HepG2 (cell line): ENCODE data around the gene ALDOA. TPM values are rescaled to one million over a fixed set of nuclear protein-coding genes. Genes with fewer than 3 reads are reported as not detected.
A peak's percentile ranks its signal among the peaks of the same experiment; 100 is the strongest.

Experiments used
- ATF1 ChIP-seq: IDR thresholded peaks from 2 replicates; pipeline ENCODE4 v1.6.1; 2016; ENCODE audit warnings: mild to moderate bottlenecking, control low read depth
- CEBPG ChIP-seq: IDR thresholded peaks from 2 replicates; pipeline ENCODE4 v1.6.1; 2016
- GABPB1 ChIP-seq: IDR thresholded peaks from 2 replicates; pipeline ENCODE4 v1.6.1; 2016; ENCODE audit warnings: mild to moderate bottlenecking, missing genetic modification reagents, moderate library complexity, missing compliant biosample characterization
- HMGXB3 ChIP-seq: sonication (generic); formaldehyde crosslinking; IDR thresholded peaks from 2 replicates; pipeline ENCODE4 v1.4.0; 2020; ENCODE audit warnings: missing genetic modification reagents, borderline replicate concordance
- IRF2 ChIP-seq: IDR thresholded peaks from 2 replicates; pipeline ENCODE4 v1.6.1; 2018; ENCODE audit warnings: missing genetic modification reagents, missing compliant biosample characterization
- KIAA2018 ChIP-seq: sonication (generic); formaldehyde crosslinking; IDR thresholded peaks from 2 replicates; pipeline ENCODE4 v1.5.0; 2020; ENCODE audit warnings: mild to moderate bottlenecking, missing genetic modification reagents, borderline replicate concordance
- MEF2D ChIP-seq: sonication (generic); formaldehyde crosslinking; IDR thresholded peaks from 2 replicates; pipeline ENCODE4 v1.5.1; 2020; ENCODE audit warnings: mild to moderate bottlenecking, missing genetic modification reagents
- MXD3 ChIP-seq: IDR thresholded peaks from 2 replicates; pipeline ENCODE4 v1.6.1; 2016; ENCODE audit warnings: mild to moderate bottlenecking, missing biosample characterization, missing genetic modification reagents
- PATZ1 ChIP-seq: sonication (generic); formaldehyde crosslinking; IDR thresholded peaks from 2 replicates; pipeline ENCODE4 v1.4.0; 2020; ENCODE audit warnings: missing genetic modification reagents
- RAD21 ChIP-seq: fragments of 450-650 bp; formaldehyde crosslinking; IDR thresholded peaks from 2 replicates; pipeline ENCODE4 v1.5.0; 2020; ENCODE audit warnings: mild to moderate bottlenecking
- SMAD3 ChIP-seq: sonication (generic); formaldehyde crosslinking; IDR thresholded peaks from 2 replicates; pipeline ENCODE4 v1.4.0; 2020; ENCODE audit warnings: missing genetic modification reagents
- ZFP62 ChIP-seq: sonication (generic); formaldehyde crosslinking; IDR thresholded peaks from 2 replicates; pipeline ENCODE4 v1.4.0; 2020; ENCODE audit warnings: missing genetic modification reagents
- ZNF205 ChIP-seq: IDR thresholded peaks from 2 replicates; pipeline ENCODE4 v1.6.1; 2018; ENCODE audit warnings: missing biosample characterization, missing genetic modification reagents
- ZNF83 ChIP-seq: sonication (generic); formaldehyde crosslinking; IDR thresholded peaks from 2 replicates; pipeline ENCODE4 v1.4.0; 2020; ENCODE audit warnings: missing genetic modification reagents, mild to moderate bottlenecking, borderline replicate concordance
- polyA plus RNA-seq, 8 experiments: library from polyadenylated mRNA; depleted of rRNA in 3 of 8; stranded (reverse) in 7 of 8; unstranded in 1 of 8; fragments of >200 nt; fragmentation: Illumina TruSeq in 4 of 8; extraction: Trizol in 4 of 8; gene quantifications; 2 replicates each; pipeline versions ENCODE4 v1.2.1 to v1.2.3, GENCODE V29; 2011 to 2016; ENCODE audit warnings: low read depth in 4 of 8, missing spikeins in 1 of 8, mixed read lengths in 1 of 8; ENCODE audit not compliant: insufficient read depth in 1 of 8
- total RNA-seq, 5 experiments: library from RNA; depleted of rRNA; stranded (reverse); fragments of >200 nt; fragmentation: Illumina TruSeq; extraction: Trizol; gene quantifications; 2 replicates each; pipeline ENCODE4 v1.2.3, GENCODE V29; 2016; ENCODE audit warnings: low read depth in 1 of 5

ALDOA gene
- total and polyA plus RNA-seq, 2 of the 13 experiments (the other 11 are each of a cell fraction or from before 2014, with no cell fraction given), result 925 to 1,884 TPM

GRCh38 chr16:30032083-30032819 is 33.3 kb upstream of the ALDOA start (continued):
- TF ChIP-seq KIAA2018 (CRISPR knock-in tag) (no peak), ZFP62 (CRISPR knock-in tag) (no peak), CEBPG (peak; percentile 13; the same call in 1 of the 2 replicates), MEF2D (0 out of 2 replicates have a peak, but pooled peaks have one; percentile 55), ZNF205 (CRISPR knock-in tag) (0 out of 2 replicates have a peak, but pooled peaks have one; percentile 32), PATZ1 (CRISPR knock-in tag) (peak; percentile 72), SMAD3 (peak; percentile 57; the same call in 1 of the 2 replicates), IRF2 (CRISPR knock-in tag) (peak; percentile 53; the same call in 1 of the 2 replicates), MXD3 (CRISPR knock-in tag) (no peak), RAD21 (CRISPR knock-in tag) (peak; percentile 85), ZNF83 (no peak), HMGXB3 (CRISPR knock-in tag) (peak; percentile 59; the same call in 1 of the 2 replicates), GABPB1 (CRISPR knock-in tag) (0 out of 2 replicates have a peak, but pooled peaks have one; percentile 13), ATF1 (CRISPR knock-in tag) (no peak)
